ENCODE results near the gene MYRIP.

GRCh38 chr3:39794880-39795279, 14.5 kb upstream of the MYRIP start:
- TF ChIP-seq POLR2A (IDR thresholded peaks at IDR 0.05) (no peak), CTCF (IDR thresholded peaks at IDR 0.05) (no peak)
